ENCODE measurements around the gene TMEM114. TPM values are rescaled to one million over a fixed set of nuclear protein-coding genes. Genes with fewer than 3 reads are reported as not detected.

The TMEM114 gene
- total RNA-seq, 1 donor from 2014 or later: not detected

- Histone ChIP-seq H3K9me3 (no peaks in the 10 kb centered on the region), H3K4me1 (peaks cover 7% of the 10 kb centered on the region), H3K36me3 (peaks cover 56% of the 10 kb centered on the region), H3K27ac (no peak overlapping the region), H3K4me3 (no peak overlapping the region), H3K27me3 (no peaks in the 10 kb centered on the region)
- no peak for ATAC-seq
- no peak for DNase-seq
- TF ChIP-seq CTCF (IDR thresholded peaks at IDR 0.05): no peak
- intact Hi-C loops (cut with DNase I): no loop called here
These were observed 35.3 kb upstream of the TMEM114 start for GRCh38 chr16:8625491-8626087.

GRCh38 chr16:8623634-8624033 is 33.3 kb upstream of the TMEM114 start:
- Histone ChIP-seq H3K27ac (no peak overlapping the region), H3K4me3 (no peak overlapping the region), H3K4me1 (peaks cover 7% of the 10 kb centered on the region), H3K9me3 (no peaks in the 10 kb centered on the region), H3K27me3 (no peaks in the 10 kb centered on the region), H3K36me3 (peaks cover 36% of the 10 kb centered on the region)
- no peak for TF ChIP-seq CTCF (IDR thresholded peaks at IDR 0.05)
- intact Hi-C loops (cut with DNase I): no loop called here
- DNase-seq: no peak
- ATAC-seq: no peak

- Histone ChIP-seq H3K27me3 (no peaks in the 10 kb centered on the region), H3K4me3 (peak overlapping the region; percentile 85), H3K36me3 (peaks cover 23% of the 10 kb centered on the region), H3K4me1 (peaks cover 7% of the 10 kb centered on the region), H3K27ac (peak overlapping the region; percentile 91), H3K9me3 (no peaks in the 10 kb centered on the region)
- peak; percentile 10 for ATAC-seq
- intact Hi-C loops (cut with DNase I): no loop called here
- no peak for DNase-seq
- TF ChIP-seq CTCF (IDR thresholded peaks at IDR 0.05): no peak
These were observed 32.0 kb upstream of the TMEM114 start for GRCh38 chr16:8622315-8622656.

GRCh38 chr16:8621572-8622314 is 31.4 kb upstream of the TMEM114 start, which contains the start of gene METTL22:
TSS of gene METTL22 (plus strand) at chr16:8621698. CDS start at chr16:8625666, 3,968 bp downstream.
- peaks cover 17% of the 10 kb centered on the region for H3K36me3 ChIP-seq
- DNase-seq (peak; percentile 96), ATAC-seq (peak; percentile 99)
- H3K27me3 ChIP-seq: no peaks in the 10 kb centered on the region
- no peak for TF ChIP-seq CTCF (IDR thresholded peaks at IDR 0.05)
- peak within 1 kb of the TSS; percentile 85 for H3K4me3 ChIP-seq
- H3K9me3 ChIP-seq: no peaks in the 10 kb centered on the region
- H3K27ac ChIP-seq: peak within 1 kb of the TSS; percentile 91
- intact Hi-C loops (cut with DNase I): no loop called here
- peaks cover 7% of the 10 kb centered on the region for H3K4me1 ChIP-seq

- ATAC-seq (no peak), DNase-seq (no peak)
- H3K36me3 ChIP-seq: peaks cover 12% of the 10 kb centered on the region
- TF ChIP-seq CTCF (IDR thresholded peaks at IDR 0.05): no peak
- peaks cover 7% of the 10 kb centered on the region for H3K4me1 ChIP-seq
- H3K27ac ChIP-seq: peak overlapping the region; percentile 91
- H3K27me3 ChIP-seq: no peaks in the 10 kb centered on the region
- peak overlapping the region; percentile 85 for H3K4me3 ChIP-seq
- intact Hi-C loops (cut with DNase I): no loop called here
- no peaks in the 10 kb centered on the region for H3K9me3 ChIP-seq
These were observed 30.9 kb upstream of the TMEM114 start for GRCh38 chr16:8621222-8621571.
